ENCODE measurements around the gene PROKR1.
A peak's percentile ranks its signal among the peaks of the same experiment; 100 is the strongest.

The PROKR1 gene

GRCh38 chr2:68689553-68690537 lies 46.5 kb downstream of the PROKR1 start:
- no peak for TF ChIP-seq REST (IDR thresholded peaks at IDR 0.05; ENCODE audit: insufficient replicate concordance, low read depth)
- TF ChIP-seq SPI1 (IDR thresholded peaks at IDR 0.05; ENCODE audit: borderline replicate concordance, low read depth), result peak; percentile 78
- Histone ChIP-seq H3K27me3 (ENCODE audit: insufficient read depth, poor library complexity, severe bottlenecking) (no peaks in the 10 kb centered on the region), H3K4me3 (replicated peaks; ENCODE audit: insufficient read depth, low read length) (no peak overlapping the region), H3K27ac (replicated peaks) (peak overlapping the region; percentile 70)
- peak; percentile 65 to 77 for DNase-seq (ENCODE audit: low read depth in 1 of 2, low spot score in 1 of 2)

GRCh38 chr2:68690851-68691250 lies 47.5 kb downstream of the PROKR1 start:
- H3K27ac ChIP-seq (replicated peaks), result peak overlapping the region; percentile 70
- TF ChIP-seq POLR2AphosphoS5 (IDR thresholded peaks at IDR 0.05; ENCODE audit: low read depth), result no peak
- TF ChIP-seq CTCF (IDR thresholded peaks at IDR 0.05; ENCODE audit: insufficient read depth, low read length), result no peak
- no peak for TF ChIP-seq GABPA (IDR thresholded peaks at IDR 0.05; ENCODE audit: low read depth)
- TF ChIP-seq REST (IDR thresholded peaks at IDR 0.05; ENCODE audit: insufficient replicate concordance, low read depth), result no peak
- no peak for TF ChIP-seq SPI1 (IDR thresholded peaks at IDR 0.05; ENCODE audit: borderline replicate concordance, low read depth)
- DNase-seq (ENCODE audit: low read depth in 1 of 2, low spot score in 1 of 2), result no peak
- no peak overlapping the region for H3K4me3 ChIP-seq (replicated peaks; ENCODE audit: insufficient read depth, low read length)
- no peaks in the 10 kb centered on the region for H3K27me3 ChIP-seq (ENCODE audit: insufficient read depth, poor library complexity, severe bottlenecking)

GRCh38 chr2:68692511-68692910 lies 49.1 kb downstream of the PROKR1 start:
- peak in 1 of 2 experiments; percentile 55 for DNase-seq (ENCODE audit: low read depth in 1 of 2, low spot score in 1 of 2)
- H3K4me3 ChIP-seq (replicated peaks; ENCODE audit: insufficient read depth, low read length), result no peak overlapping the region
- H3K27ac ChIP-seq (replicated peaks), result no peak overlapping the region
- TF ChIP-seq SPI1 (IDR thresholded peaks at IDR 0.05; ENCODE audit: borderline replicate concordance, low read depth) (peak; percentile 96), CTCF (IDR thresholded peaks at IDR 0.05; ENCODE audit: insufficient read depth, low read length) (no peak), POLR2AphosphoS5 (IDR thresholded peaks at IDR 0.05; ENCODE audit: low read depth) (no peak), REST (IDR thresholded peaks at IDR 0.05; ENCODE audit: insufficient replicate concordance, low read depth) (no peak), GABPA (IDR thresholded peaks at IDR 0.05; ENCODE audit: low read depth) (no peak)
- no peaks in the 10 kb centered on the region for H3K27me3 ChIP-seq (ENCODE audit: insufficient read depth, poor library complexity, severe bottlenecking)
